CD4-positive, alpha-beta T cell treated with Interleukin-1 beta for 1 hour (primary cell): ENCODE measurements around the gene TRIL.

Experiments used
- DNase-seq, 2 donors: peaks; one replicate each; pipeline ENCODE4 v3.0.0-alpha.2; 2020 to 2022

The TRIL gene

DNA sequence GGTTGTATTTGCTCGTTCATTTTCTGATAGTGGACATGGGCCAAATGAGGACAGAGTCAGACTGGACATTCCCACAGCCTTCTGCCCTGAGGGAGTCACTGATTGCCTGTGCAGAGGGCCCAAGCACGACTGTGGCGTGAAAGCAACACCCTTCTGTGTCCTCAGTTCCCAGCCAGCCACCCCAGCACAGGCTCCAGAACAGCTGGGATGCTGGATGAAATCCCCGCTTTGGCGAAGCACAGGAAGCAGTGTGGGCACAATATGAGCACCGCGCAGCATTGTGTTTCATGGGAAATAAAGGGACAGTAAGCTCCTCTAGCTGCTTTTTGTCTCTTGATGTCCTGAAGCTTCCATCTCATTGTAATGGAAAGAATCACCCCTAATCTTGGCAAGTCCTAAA, 20.5 kb downstream of the TRIL start:
- no peak for DNase-seq

- no peak for DNase-seq
Measured at GRCh38 chr7:28937103-28937502, 21.0 kb downstream of the TRIL start.

DNA sequence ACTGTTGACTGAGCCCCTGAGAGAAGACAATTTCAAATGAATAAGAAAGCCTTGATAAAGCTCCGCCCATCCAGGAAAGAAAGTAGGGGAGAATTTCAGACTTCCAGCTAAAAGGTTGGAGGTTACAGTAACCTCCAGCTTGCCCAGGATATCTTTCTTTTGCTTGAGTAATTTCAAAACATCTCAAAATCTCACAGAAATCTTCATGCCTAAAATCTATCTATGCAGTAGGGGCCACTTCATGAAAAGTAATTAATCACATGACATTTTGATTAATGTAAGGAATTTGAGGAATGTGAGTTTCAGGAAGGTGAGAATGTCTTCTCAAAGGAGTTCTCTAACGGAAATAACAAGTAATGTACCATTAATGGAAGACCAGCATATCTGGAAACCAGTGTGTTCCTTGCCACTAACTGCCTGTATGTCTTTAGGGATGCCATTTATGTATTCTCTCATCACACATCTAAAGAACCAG, 24.2 kb downstream of the TRIL start:
- DNase-seq = no peak

DNA sequence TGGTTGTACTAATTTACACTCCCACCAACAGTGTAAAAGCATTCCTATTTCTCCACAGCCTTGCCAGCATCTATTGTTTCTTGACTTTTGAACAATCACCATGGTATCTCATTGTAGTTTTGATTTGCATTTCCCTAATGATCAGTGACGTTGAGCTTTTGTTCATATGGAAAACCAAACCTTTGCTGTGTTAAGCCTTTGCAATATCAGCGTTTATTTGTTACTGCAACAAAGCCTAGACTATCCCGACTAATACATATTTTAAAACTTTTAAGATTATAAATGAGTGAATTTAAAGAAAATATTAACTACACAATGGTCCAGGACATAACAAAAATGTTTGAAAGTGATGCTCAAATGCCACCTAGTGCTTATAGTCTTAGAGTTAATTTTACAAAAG, 26.6 kb downstream of the TRIL start:
- no peak for DNase-seq

GRCh38 chr7:28926871-28927597, 31.1 kb downstream of the TRIL start:
- peak; percentile 61 to 73 for DNase-seq

GRCh38 chr7:28922624-28923331, 35.4 kb downstream of the TRIL start:
- peak; percentile 51 to 62 for DNase-seq

DNA sequence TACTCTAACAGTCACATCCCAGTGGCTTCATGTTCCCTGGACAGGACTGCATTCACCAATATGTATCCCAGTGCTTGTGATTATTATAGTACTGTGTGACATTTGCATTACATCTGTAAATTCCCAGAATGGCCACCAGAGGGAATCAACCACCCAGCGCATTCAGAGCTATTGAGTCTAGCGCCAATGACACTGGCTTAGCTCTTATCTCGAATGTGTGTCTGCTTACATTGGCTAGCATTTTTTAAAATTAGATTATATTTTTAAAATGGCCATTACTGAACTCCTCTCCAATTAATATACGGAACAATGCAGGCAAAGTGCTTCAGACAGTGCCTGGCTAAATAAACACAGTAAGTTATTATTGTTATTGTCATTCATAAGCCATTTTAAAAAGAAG, 36.3 kb downstream of the TRIL start:
- peak; percentile 33 to 58 for DNase-seq

GRCh38 chr7:28920424-28920823, 37.7 kb downstream of the TRIL start:
- no peak for DNase-seq

DNA sequence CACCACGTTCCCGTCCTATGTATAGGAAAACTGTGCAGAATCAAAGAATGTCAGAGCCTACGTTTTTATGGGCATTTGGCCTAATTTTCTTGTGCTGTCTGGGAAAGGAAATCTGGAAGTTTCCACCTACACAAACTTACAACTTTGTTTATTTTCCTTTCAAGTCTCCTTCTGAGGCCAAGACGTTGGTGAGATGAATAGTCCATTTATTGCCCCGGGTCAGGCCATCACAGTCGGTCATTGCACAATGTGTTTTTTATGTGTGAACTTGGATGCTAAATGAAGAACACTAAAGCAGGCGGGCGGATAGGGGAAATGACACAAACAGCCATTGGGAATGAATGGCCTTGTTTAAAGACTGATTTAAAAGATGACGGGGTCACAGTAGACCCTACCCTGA, 38.6 kb downstream of the TRIL start:
- no peak for DNase-seq

- no peak for DNase-seq
Measured at GRCh38 chr7:28908775-28909174, 49.4 kb downstream of the TRIL start.

DNA sequence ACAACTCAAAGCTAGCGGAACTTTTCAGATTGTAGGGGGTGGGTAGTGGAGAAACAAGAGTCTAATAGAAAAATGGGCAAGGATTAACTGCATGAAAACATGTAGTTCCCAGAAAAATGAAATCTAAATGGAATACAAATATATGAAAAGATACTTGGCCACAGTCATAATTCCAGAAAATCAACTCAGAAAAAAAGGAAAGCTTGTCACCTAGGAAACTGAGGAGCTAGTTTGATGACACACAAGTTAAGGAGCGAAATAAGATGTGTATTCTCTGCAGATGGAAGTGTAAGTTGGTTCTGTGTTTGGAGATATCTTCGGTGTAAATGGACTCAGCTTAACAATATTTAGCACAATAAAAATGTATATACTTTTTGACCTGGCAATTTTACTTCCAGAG, 52.7 kb downstream of the TRIL start:
- no peak for DNase-seq

DNA sequence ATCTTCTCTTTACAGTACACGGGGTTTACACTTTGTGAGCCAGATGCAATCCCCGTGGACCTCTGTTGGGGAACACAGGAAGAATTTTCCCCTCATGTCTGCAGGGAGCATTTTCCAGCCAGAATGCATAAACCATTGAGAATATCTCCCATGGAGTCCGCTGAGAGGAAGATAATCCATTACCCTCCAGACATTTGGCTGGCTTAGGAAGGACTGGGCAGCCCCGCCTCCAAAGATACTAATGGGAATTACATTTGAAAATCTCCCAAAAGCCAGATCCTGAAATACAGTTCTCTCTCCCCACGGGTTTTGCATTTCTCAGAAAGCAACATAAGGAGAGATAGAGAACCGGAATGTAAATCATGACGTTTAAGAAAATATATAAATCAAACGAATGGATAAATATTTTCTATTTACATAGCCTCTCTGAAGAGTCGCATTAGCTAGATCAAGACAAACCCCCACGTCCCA, 53.5 kb downstream of the TRIL start:
- DNase-seq = no peak

DNA sequence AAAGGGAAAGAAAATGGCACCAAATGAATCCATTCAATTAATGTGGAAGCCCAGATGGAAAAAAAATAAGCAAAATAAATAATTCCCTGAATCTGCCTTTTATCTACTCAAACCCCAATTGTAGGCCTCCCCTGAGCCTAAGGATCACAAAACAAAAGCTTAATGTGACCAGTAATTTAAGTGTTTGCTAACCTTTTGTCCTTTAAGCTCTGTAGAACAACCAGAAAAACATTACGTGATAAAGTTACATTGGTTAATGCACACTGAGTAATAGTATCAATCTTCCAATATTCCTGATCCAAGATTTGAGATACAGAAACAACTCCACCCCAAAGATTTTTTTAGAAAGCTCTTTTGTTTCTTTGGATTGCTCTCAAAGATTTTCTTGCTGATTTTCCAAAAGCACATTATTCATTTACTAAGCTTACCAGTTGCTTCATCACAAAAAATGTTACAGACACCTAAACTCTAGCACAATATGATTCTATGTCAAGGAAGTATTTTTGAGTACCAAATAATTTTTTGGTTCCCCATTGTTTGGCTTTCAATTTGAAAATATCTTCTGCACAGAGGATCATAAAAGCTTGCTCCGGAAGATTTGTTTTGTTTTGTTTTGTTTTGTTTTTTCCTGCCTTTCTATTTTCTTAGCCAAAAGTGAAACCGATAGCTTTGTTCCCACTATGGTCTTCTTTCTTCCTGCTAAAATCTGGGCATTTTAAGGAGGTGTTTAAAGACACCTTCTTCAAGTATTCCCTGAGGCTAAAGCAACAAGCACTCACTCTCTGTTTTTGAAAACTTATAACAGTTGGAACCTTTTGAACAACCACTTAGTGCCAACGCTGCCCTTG, 54.2 kb downstream of the TRIL start:
- no peak for DNase-seq
